ENCODE data around the gene KIF3B. TPM values are rescaled to one million over a fixed set of nuclear protein-coding genes. Genes with fewer than 3 reads are reported as not detected.
"Not testable (repeated sequence)": the region's sequence is repeated elsewhere in the genome, so short reads cannot be mapped to it uniquely, and the experiment has no call there.

KIF3B gene
- total RNA-seq, 1 donor from 2014 or later = 29.0 TPM

GRCh38 chr20:32251470-32251869, 26.0 kb upstream of the KIF3B start:
- Histone ChIP-seq H3K4me3 (no peak overlapping the region), H3K36me3 (no peaks in the 10 kb centered on the region), H3K9me3 (no peaks in the 10 kb centered on the region), H3K27ac (no peak overlapping the region), H3K4me1 (no peaks in the 10 kb centered on the region), H3K27me3 (no peaks in the 10 kb centered on the region)
- intact Hi-C loops (cut with DNase I) = no loop called here
- no peak for ATAC-seq
- no peak for DNase-seq
- TF ChIP-seq CTCF (IDR thresholded peaks at IDR 0.05) = no peak

GRCh38 chr20:32252189-32252588, 25.3 kb upstream of the KIF3B start:
- Histone ChIP-seq H3K27ac (no peak overlapping the region), H3K36me3 (no peaks in the 10 kb centered on the region), H3K4me1 (no peaks in the 10 kb centered on the region), H3K9me3 (no peaks in the 10 kb centered on the region), H3K4me3 (no peak overlapping the region), H3K27me3 (no peaks in the 10 kb centered on the region)
- intact Hi-C loops (cut with DNase I) = no loop called here
- DNase-seq = no peak
- TF ChIP-seq CTCF (IDR thresholded peaks at IDR 0.05) = no peak
- no peak for ATAC-seq

GRCh38 chr20:32260973-32261372, 16.5 kb upstream of the KIF3B start:
- H3K27ac ChIP-seq; H3K36me3 ChIP-seq; H3K4me1 ChIP-seq; intact Hi-C loops (cut with DNase I); H3K27me3 ChIP-seq; H3K9me3 ChIP-seq; ATAC-seq; H3K4me3 ChIP-seq: not testable (repeated sequence)
- peak; percentile 25 for DNase-seq

GRCh38 chr20:32261644-32262043, 15.8 kb upstream of the KIF3B start:
- no peaks in the 10 kb centered on the region for H3K36me3 ChIP-seq
- H3K9me3 ChIP-seq = no peaks in the 10 kb centered on the region
- intact Hi-C loops (cut with DNase I) = no loop called here
- H3K27ac ChIP-seq = no peak overlapping the region
- no peak overlapping the region for H3K4me3 ChIP-seq
- no peak for ATAC-seq
- no peaks in the 10 kb centered on the region for H3K27me3 ChIP-seq
- no peaks in the 10 kb centered on the region for H3K4me1 ChIP-seq
- TF ChIP-seq CTCF (IDR thresholded peaks at IDR 0.05) = no peak
- DNase-seq = no peak

GRCh38 chr20:32263398-32263954, 14.0 kb upstream of the KIF3B start:
- no peak overlapping the region for H3K4me3 ChIP-seq
- ATAC-seq = no peak
- H3K36me3 ChIP-seq = no peaks in the 10 kb centered on the region
- H3K27ac ChIP-seq = no peak overlapping the region
- TF ChIP-seq CTCF (IDR thresholded peaks at IDR 0.05) = no peak
- H3K27me3 ChIP-seq = no peaks in the 10 kb centered on the region
- no peaks in the 10 kb centered on the region for H3K4me1 ChIP-seq
- H3K9me3 ChIP-seq = no peaks in the 10 kb centered on the region
- intact Hi-C loops (cut with DNase I) = no loop called here
- DNase-seq = no peak

- H3K27me3 ChIP-seq = no peaks in the 10 kb centered on the region
- H3K9me3 ChIP-seq = no peaks in the 10 kb centered on the region
- no peaks in the 10 kb centered on the region for H3K4me1 ChIP-seq
- no peak for DNase-seq
- H3K27ac ChIP-seq = no peak overlapping the region
- no peaks in the 10 kb centered on the region for H3K36me3 ChIP-seq
- no peak overlapping the region for H3K4me3 ChIP-seq
- intact Hi-C loops (cut with DNase I) = no loop called here
- no peak for TF ChIP-seq CTCF (IDR thresholded peaks at IDR 0.05)
- no peak for ATAC-seq
Observed at GRCh38 chr20:32271620-32272019, 5.8 kb upstream of the KIF3B start.

All from upper lobe of right lung (tissue), 1 donor.